Fibroblast of pulmonary artery (primary cell): ENCODE data around the gene GJB4.

Experiments used
- DNase-seq: peaks from one replicate; pipeline ENCODE4 v3.0.0-alpha.2; 2010; ENCODE audit warnings: low read depth
- H3K4me3 ChIP-seq: replicated peaks from 2 replicates; pipeline ENCODE4 v1.5.1; 2011; ENCODE audit warnings: low read depth, mild to moderate bottlenecking, control low read depth, low read length, moderate library complexity
- TF ChIP-seq, protein P1 (sequence below): IDR thresholded peaks from 2 replicates; pipeline ENCODE4 v1.5.1; 2011; ENCODE audit warnings: mild to moderate bottlenecking, control low read depth, low read length, inconsistent platforms; ENCODE audit errors: missing control alignments

The GJB4 gene

DNA sequence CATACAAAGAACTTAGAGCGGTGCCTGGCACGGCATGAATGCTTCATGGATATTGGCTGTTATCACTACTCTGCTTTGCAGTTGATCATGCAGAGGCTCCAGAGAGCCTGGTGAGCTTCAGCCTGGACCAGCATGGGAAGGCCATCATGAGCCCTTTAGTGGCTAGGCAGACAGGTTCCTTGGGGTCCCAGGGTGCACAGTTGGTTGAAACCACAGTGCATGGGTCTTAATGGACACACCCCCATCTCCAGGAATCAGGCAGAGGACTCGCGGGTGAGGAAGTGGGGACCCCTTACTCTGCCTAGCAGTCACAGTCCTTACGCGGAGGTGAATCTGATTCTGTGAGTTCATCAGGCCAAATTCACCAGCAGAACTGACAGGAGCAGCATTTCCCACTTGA lies 3.6 kb upstream of the GJB4 start:
- DNase-seq, result no peak
- TF ChIP-seq, protein P1, sequence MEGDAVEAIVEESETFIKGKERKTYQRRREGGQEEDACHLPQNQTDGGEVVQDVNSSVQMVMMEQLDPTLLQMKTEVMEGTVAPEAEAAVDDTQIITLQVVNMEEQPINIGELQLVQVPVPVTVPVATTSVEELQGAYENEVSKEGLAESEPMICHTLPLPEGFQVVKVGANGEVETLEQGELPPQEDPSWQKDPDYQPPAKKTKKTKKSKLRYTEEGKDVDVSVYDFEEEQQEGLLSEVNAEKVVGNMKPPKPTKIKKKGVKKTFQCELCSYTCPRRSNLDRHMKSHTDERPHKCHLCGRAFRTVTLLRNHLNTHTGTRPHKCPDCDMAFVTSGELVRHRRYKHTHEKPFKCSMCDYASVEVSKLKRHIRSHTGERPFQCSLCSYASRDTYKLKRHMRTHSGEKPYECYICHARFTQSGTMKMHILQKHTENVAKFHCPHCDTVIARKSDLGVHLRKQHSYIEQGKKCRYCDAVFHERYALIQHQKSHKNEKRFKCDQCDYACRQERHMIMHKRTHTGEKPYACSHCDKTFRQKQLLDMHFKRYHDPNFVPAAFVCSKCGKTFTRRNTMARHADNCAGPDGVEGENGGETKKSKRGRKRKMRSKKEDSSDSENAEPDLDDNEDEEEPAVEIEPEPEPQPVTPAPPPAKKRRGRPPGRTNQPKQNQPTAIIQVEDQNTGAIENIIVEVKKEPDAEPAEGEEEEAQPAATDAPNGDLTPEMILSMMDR, result no peak

DNA sequence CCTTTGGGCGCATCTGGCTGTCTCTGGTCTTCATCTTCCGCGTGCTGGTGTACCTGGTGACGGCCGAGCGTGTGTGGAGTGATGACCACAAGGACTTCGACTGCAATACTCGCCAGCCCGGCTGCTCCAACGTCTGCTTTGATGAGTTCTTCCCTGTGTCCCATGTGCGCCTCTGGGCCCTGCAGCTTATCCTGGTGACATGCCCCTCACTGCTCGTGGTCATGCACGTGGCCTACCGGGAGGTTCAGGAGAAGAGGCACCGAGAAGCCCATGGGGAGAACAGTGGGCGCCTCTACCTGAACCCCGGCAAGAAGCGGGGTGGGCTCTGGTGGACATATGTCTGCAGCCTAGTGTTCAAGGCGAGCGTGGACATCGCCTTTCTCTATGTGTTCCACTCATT lies 2.2 kb upstream of the GJB4 start:
- TF ChIP-seq, protein P1, result no peak
- DNase-seq, result no peak
- no peak overlapping the region for H3K4me3 ChIP-seq

More for the DNA sequence above, 3.6 kb upstream of the GJB4 start:
- no peak overlapping the region for H3K4me3 ChIP-seq

DNA sequence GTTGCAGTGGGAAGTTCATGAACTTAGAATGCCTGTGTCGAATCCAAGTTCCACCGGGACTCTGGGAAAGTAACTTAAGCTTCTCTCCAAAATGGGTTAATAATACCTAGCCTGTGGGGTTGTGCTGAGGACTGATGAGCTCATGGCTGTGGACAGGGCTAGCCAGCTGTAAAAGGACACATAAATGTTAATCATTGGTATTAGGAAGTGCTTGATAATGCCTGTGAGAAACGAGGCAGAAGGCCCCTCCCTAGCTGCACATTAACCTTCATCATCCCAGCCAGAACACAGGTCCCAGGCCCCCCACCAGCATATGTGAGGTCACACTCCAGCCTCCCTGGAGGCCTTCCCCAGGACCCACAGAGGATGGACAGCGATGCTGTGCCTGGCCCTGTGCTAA lies 789 bp upstream of the GJB4 start:
- H3K4me3 ChIP-seq, result no peak overlapping the region
- TF ChIP-seq, protein P1, result no peak
- DNase-seq, result no peak

DNA sequence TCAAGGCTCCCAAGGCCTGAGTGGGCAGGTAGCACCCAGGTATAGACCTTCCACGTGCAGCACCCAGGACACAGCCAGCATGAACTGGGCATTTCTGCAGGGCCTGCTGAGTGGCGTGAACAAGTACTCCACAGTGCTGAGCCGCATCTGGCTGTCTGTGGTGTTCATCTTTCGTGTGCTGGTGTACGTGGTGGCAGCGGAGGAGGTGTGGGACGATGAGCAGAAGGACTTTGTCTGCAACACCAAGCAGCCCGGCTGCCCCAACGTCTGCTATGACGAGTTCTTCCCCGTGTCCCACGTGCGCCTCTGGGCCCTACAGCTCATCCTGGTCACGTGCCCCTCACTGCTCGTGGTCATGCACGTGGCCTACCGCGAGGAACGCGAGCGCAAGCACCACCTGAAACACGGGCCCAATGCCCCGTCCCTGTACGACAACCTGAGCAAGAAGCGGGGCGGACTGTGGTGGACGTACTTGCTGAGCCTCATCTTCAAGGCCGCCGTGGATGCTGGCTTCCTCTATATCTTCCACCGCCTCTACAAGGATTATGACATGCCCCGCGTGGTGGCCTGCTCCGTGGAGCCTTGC lies 1.7 kb downstream of the GJB4 start:
- TF ChIP-seq, protein P1, result no peak
- no peak overlapping the region for H3K4me3 ChIP-seq
- DNase-seq, result no peak

DNA sequence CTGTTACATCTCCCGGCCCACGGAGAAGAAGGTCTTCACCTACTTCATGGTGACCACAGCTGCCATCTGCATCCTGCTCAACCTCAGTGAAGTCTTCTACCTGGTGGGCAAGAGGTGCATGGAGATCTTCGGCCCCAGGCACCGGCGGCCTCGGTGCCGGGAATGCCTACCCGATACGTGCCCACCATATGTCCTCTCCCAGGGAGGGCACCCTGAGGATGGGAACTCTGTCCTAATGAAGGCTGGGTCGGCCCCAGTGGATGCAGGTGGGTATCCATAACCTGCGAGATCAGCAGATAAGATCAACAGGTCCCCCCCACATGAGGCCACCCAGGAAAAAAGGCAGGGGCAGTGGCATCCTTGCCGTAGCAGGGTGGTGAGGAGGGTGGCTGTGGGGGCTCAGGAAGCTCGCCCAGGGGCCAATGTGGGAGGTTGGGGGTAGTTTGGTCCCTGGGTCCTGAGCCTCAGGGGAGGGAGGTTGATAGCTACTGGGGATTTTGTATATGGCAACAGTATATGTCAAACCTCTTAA lies 2.3 kb downstream of the GJB4 start:
- TF ChIP-seq, protein P1, result no peak
- no peak for DNase-seq
- no peak overlapping the region for H3K4me3 ChIP-seq

DNA sequence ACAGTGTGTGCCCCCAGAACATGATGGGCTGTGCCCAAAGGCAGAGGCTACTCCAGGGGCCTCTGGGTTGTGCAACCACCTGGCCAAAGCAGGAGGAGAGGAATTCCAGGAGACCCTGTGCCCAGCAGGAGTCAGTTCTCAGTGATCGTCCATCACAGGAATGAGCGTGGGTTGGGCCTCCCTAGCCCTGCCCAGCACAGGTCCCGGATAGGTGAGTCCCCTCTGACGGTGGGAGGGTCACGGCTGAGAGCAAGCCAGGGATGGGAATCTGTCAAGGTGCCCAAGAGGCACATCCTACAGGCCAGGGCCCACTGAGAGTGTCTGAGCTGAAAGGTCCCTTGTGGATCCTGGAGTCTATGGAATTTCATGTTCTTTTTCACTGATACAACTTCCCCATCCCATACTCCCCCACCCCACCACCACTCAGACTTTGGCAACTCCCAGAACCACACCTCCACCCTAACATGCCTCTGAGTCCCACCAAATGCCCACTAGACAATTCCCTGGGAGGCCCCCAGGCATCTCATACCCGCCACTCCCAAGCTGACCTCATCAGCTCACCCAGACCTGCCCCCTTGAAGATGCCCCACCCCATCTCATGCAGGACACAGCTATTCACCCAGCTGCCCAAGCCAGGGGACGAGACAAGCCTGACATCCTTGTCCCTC lies 3.1 kb downstream of the GJB4 start:
- TF ChIP-seq, protein P1, result no peak
- H3K4me3 ChIP-seq, result no peak overlapping the region
- DNase-seq, result no peak
